KMS-11 (cell line): Measurements from ENCODE around the gene PPP1R9B.

Experiments used
- H2AFZ ChIP-seq: fragments of 200-600 bp; sonication (generic); 2 replicates; pipeline ENCODE4 v1.6.1; 2016; ENCODE audit warnings: antibody characterized with exemption, mixed run types, low read depth
- H3K27ac ChIP-seq: fragments of 200-600 bp; sonication (generic); 2 replicates; pipeline ENCODE4 v1.6.1; 2016; ENCODE audit warnings: mild to moderate bottlenecking, mixed run types
- H3K27me3 ChIP-seq: fragments of 200-600 bp; sonication (generic); 2 replicates; pipeline ENCODE4 v1.6.1; 2017; ENCODE audit warnings: mild to moderate bottlenecking, low read depth, mixed run types, moderate library complexity; ENCODE audit not compliant: insufficient read depth
- H3K36me3 ChIP-seq: fragments of 200-600 bp; sonication (generic); 2 replicates; pipeline ENCODE4 v1.6.1; 2017; ENCODE audit warnings: mild to moderate bottlenecking, mixed run types; ENCODE audit not compliant: insufficient read depth
- H3K4me1 ChIP-seq: fragments of 200-600 bp; sonication (generic); 2 replicates; pipeline ENCODE4 v1.6.1; 2016; ENCODE audit warnings: mild to moderate bottlenecking, low read depth, mixed run types; ENCODE audit not compliant: poor library complexity, severe bottlenecking
- H3K4me2 ChIP-seq: fragments of 200-600 bp; sonication (generic); 2 replicates; pipeline ENCODE4 v1.7.0; 2016; ENCODE audit warnings: mild to moderate bottlenecking, mixed run types
- H3K4me3 ChIP-seq: fragments of 200-600 bp; sonication (generic); IDR thresholded peaks from 2 replicates; pipeline ENCODE4 v1.6.1; 2017; ENCODE audit warnings: low read depth, low read length, mixed read lengths; ENCODE audit not compliant: insufficient read depth
- H3K79me2 ChIP-seq: fragments of 200-600 bp; sonication (generic); 2 replicates; pipeline ENCODE4 v1.6.1; 2016; ENCODE audit warnings: low read depth, mixed run types; ENCODE audit not compliant: insufficient read depth
- H3K9ac ChIP-seq: fragments of 200-600 bp; sonication (generic); 2 replicates; pipeline ENCODE4 v1.6.1; 2016; ENCODE audit warnings: mild to moderate bottlenecking, mixed run types
- H4K20me1 ChIP-seq: fragments of 200-600 bp; sonication (generic); 2 replicates; pipeline ENCODE4 v1.6.1; 2016; ENCODE audit warnings: mild to moderate bottlenecking, mixed run types; ENCODE audit not compliant: insufficient read depth
- CTCF ChIP-seq: fragments of 200-600 bp; sonication (generic); conservative IDR thresholded peaks from 2 replicates; pipeline ENCODE4 v1.6.1; 2017; ENCODE audit warnings: low read depth, mild to moderate bottlenecking, antibody characterized with exemption, low read length, moderate library complexity, mixed read lengths

PPP1R9B gene

GRCh38 chr17:50188531-50188920, 38.0 kb upstream of the PPP1R9B start:
- Histone ChIP-seq H3K4me1 (peaks cover 15% of the 10 kb centered on the region), H4K20me1 (no peaks in the 10 kb centered on the region), H3K27me3 (peaks cover 87% of the 10 kb centered on the region)

GRCh38 chr17:50187751-50188530, 37.5 kb upstream of the PPP1R9B start:
- Histone ChIP-seq H3K27ac (no peak overlapping the region), H3K9ac (no peak overlapping the region), H3K4me1 (peaks cover 18% of the 10 kb centered on the region), H3K4me3 (no peak overlapping the region), H3K79me2 (no peaks in the 10 kb centered on the region), H4K20me1 (no peaks in the 10 kb centered on the region), H3K27me3 (peaks cover 83% of the 10 kb centered on the region), H3K36me3 (no peaks in the 10 kb centered on the region), H3K4me2 (no peak overlapping the region), H2AFZ (no peak overlapping the region)
- no peak for TF ChIP-seq CTCF

More at GRCh38 chr17:50188531-50188920, 38.0 kb upstream of the PPP1R9B start:
- Histone ChIP-seq H2AFZ (no peak overlapping the region), H3K9ac (no peak overlapping the region), H3K4me3 (no peak overlapping the region), H3K79me2 (no peaks in the 10 kb centered on the region), H3K36me3 (no peaks in the 10 kb centered on the region), H3K27ac (no peak overlapping the region), H3K4me2 (no peak overlapping the region)
- TF ChIP-seq CTCF, result no peak

- Histone ChIP-seq H2AFZ (no peak overlapping the region), H3K4me3 (no peak overlapping the region), H3K9ac (no peak overlapping the region), H3K27ac (no peak overlapping the region), H3K27me3 (peaks cover 77% of the 10 kb centered on the region), H3K79me2 (no peaks in the 10 kb centered on the region), H3K36me3 (no peaks in the 10 kb centered on the region), H3K4me2 (no peak overlapping the region), H3K4me1 (peaks cover 18% of the 10 kb centered on the region), H4K20me1 (no peaks in the 10 kb centered on the region)
- TF ChIP-seq CTCF, result no peak
These were observed 36.9 kb upstream of the PPP1R9B start for GRCh38 chr17:50187394-50187725.

DNA sequence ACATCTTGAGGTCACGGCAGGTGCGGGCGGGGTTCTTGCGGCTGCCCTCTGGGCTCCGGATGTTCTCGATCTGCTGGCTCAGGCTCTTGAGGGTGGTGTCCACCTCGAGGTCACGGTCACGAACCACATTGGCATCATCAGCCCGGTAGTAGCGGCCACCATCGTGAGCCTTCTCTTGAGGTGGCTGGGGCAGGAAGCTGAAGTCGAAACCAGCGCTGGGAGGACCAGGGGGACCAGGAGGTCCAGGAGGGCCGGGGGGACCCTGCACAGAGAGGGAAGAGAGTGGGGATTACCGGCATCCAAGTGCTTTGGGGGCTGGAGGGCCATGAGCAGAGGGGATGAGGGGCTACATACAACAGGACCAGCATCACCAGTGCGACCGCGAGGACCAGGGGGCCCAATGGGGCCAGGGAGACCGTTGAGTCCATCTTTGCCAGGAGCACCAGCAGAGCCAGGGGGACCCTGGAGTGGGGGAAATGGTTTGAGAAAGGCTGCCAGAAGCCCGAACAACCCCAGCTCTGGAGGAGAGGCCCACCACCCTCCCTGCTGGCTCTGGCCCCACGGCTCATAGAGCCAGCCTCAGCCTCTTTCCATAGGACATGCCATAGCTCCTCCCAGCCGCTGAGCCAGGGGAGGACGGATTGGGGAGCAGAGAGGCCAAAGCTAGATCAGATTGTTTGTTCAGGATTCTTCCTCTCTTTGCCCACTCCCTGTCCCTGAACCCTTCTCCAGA, 36.4 kb upstream of the PPP1R9B start:
- Histone ChIP-seq H3K27me3 (peaks cover 71% of the 10 kb centered on the region), H3K79me2 (no peaks in the 10 kb centered on the region), H2AFZ (no peak overlapping the region), H3K4me2 (no peak overlapping the region), H3K4me1 (peaks cover 20% of the 10 kb centered on the region), H4K20me1 (no peaks in the 10 kb centered on the region), H3K9ac (no peak overlapping the region), H3K36me3 (no peaks in the 10 kb centered on the region), H3K4me3 (no peak overlapping the region), H3K27ac (no peak overlapping the region)
- TF ChIP-seq CTCF, result no peak
